Esophagus muscularis mucosa (tissue), 4 donors: ENCODE results near the gene NRXN3. TPM values are rescaled to one million over a fixed set of nuclear protein-coding genes. Genes with fewer than 3 reads are reported as not detected.

ENCODE experiments used
- DNase-seq: peaks from one replicate; pipeline ENCODE4 v3.0.0-alpha.2; 2017; ENCODE audit errors: extremely low spot score
- H3K27ac ChIP-seq, 4 donors: fragments of 200-600 bp; sonication (generic); replicated peaks in 1 of 4; 1 replicate in 3 of 4; 2 replicates in 1 of 4; pipeline ENCODE4 v1.5.1; 2016 to 2019; ENCODE audit warnings: mild to moderate bottlenecking in 1 of 4
- H3K27me3 ChIP-seq, 4 donors: fragments of 200-600 bp; sonication (generic); one replicate each; pipeline versions ENCODE4 v1.5.1 to v1.6.0; 2016 to 2019
- H3K36me3 ChIP-seq, 4 donors: fragments of 200-600 bp; sonication (generic); one replicate each; pipeline ENCODE4 v1.5.1; 2016 to 2019
- H3K4me1 ChIP-seq, 4 donors: fragments of 200-600 bp; sonication (generic); one replicate each; pipeline ENCODE4 v1.5.1; 2016 to 2019
- H3K4me3 ChIP-seq, 4 donors: fragments of 200-600 bp; sonication (generic); 1 replicate in 2 of 4; 2 replicates in 2 of 4; pipeline ENCODE4 v1.5.1; 2016 to 2019; ENCODE audit warnings: mild to moderate bottlenecking in 4 of 4, moderate library complexity in 1 of 4
- H3K9me3 ChIP-seq, 4 donors: fragments of 200-600 bp; sonication (generic); 1 replicate in 3 of 4; 2 replicates in 1 of 4; pipeline ENCODE4 v1.5.1; 2016 to 2019
- CTCF ChIP-seq, 3 experiments: fragments of 200-600 bp in 2 of 3; fragments of 450-650 bp in 1 of 3; sonication (generic) in 2 of 3; IDR thresholded peaks; one replicate each; pipeline ENCODE4 v1.5.1; 2017 to 2019; ENCODE audit warnings: antibody characterized with exemption in 3 of 3, mild to moderate bottlenecking in 2 of 3, moderate library complexity in 1 of 3
- EP300 ChIP-seq: sonication (generic); formaldehyde crosslinking; IDR thresholded peaks from one replicate; pipeline ENCODE4 v1.6.1; 2017; ENCODE audit warnings: antibody characterized with exemption
- POLR2A ChIP-seq: fragments of 450-650 bp; IDR thresholded peaks from one replicate; pipeline ENCODE4 v1.6.1; 2017; ENCODE audit warnings: antibody characterized with exemption, moderate library complexity, mild to moderate bottlenecking, low read depth
- POLR2AphosphoS5 ChIP-seq, 2 donors: sonication (generic); formaldehyde crosslinking; IDR thresholded peaks; one replicate each; pipeline ENCODE4 v1.6.1; 2017; ENCODE audit warnings: antibody characterized with exemption in 2 of 2
- WGBS: methylation state at CpG from one replicate; pipeline ENCODE4 v1.1.5; 2018; 5-methylcytosine and 5-hydroxymethylcytosine counted together
- intact Hi-C: fragments of 100-400 bp; cut with DNase I; formaldehyde crosslinking; loops from one replicate; pipeline ENCODE4 v1.15.1; 2023
- total RNA-seq, 4 donors: library from RNA; depleted of rRNA; stranded (reverse); fragments of >200 nt; gene quantifications; one replicate each; pipeline versions ENCODE4 v1.1.0 to v1.2.1, GENCODE V29; 2016

Gene NRXN3
- total RNA-seq, 4 donors from 2014 or later: 71.1 to 159 (median 122) TPM

- no peak for DNase-seq
- H3K27me3 ChIP-seq: no peaks in the 10 kb centered on the region
- WGBS: 56% methylated on average over 4 of the region's 4 CpGs
- no peaks in the 10 kb centered on the region for H3K4me1 ChIP-seq
- intact Hi-C loops: no loop called here
- no peaks in the 10 kb centered on the region for H3K36me3 ChIP-seq
- no peak overlapping the region for H3K27ac ChIP-seq
- no peak for TF ChIP-seq CTCF (IDR thresholded peaks at IDR 0.05)
- no peak for TF ChIP-seq POLR2AphosphoS5 (IDR thresholded peaks at IDR 0.05)
- TF ChIP-seq EP300: no peak
- TF ChIP-seq POLR2A: no peak
- H3K9me3 ChIP-seq: no peaks in the 10 kb centered on the region
- H3K4me3 ChIP-seq: no peak overlapping the region
These were observed 1711.1 kb downstream of the NRXN3 start for GRCh38 chr14:79881299-79881698.

GRCh38 chr14:79890527-79890926 is 1720.4 kb downstream of the NRXN3 start:
- intact Hi-C loops: no loop called here
- no peaks in the 10 kb centered on the region for H3K36me3 ChIP-seq
- H3K4me1 ChIP-seq: no peaks in the 10 kb centered on the region
- no peak for DNase-seq
- no peaks in the 10 kb centered on the region for H3K9me3 ChIP-seq
- no peak overlapping the region for H3K4me3 ChIP-seq
- no peak overlapping the region for H3K27ac ChIP-seq
- no peaks in the 10 kb centered on the region for H3K27me3 ChIP-seq
- TF ChIP-seq EP300 (no peak), CTCF (IDR thresholded peaks at IDR 0.05) (no peak), POLR2A (no peak), POLR2AphosphoS5 (IDR thresholded peaks at IDR 0.05) (no peak)
- WGBS: 87% methylated on average over 4 of the region's 4 CpGs

GRCh38 chr14:79896009-79896408 is 1725.8 kb downstream of the NRXN3 start:
- Histone ChIP-seq H3K27ac (no peak overlapping the region), H3K4me3 (no peak overlapping the region), H3K27me3 (no peaks in the 10 kb centered on the region), H3K36me3 (no peaks in the 10 kb centered on the region), H3K9me3 (no peaks in the 10 kb centered on the region), H3K4me1 (no peaks in the 10 kb centered on the region)
- 39% methylated on average over 1 of the region's 1 CpG for WGBS
- DNase-seq: no peak
- TF ChIP-seq POLR2AphosphoS5 (IDR thresholded peaks at IDR 0.05): no peak
- intact Hi-C loops: no loop called here

GRCh38 chr14:79899610-79900009 is 1729.4 kb downstream of the NRXN3 start:
- Histone ChIP-seq H3K4me3 (no peak overlapping the region), H3K27me3 (no peaks in the 10 kb centered on the region), H3K36me3 (no peaks in the 10 kb centered on the region), H3K9me3 (no peaks in the 10 kb centered on the region), H3K4me1 (no peaks in the 10 kb centered on the region), H3K27ac (no peak overlapping the region)
- TF ChIP-seq POLR2AphosphoS5 (IDR thresholded peaks at IDR 0.05) (no peak), POLR2A (no peak), EP300 (no peak), CTCF (IDR thresholded peaks at IDR 0.05) (no peak)
- intact Hi-C loops: no loop called here
- 93% methylated on average over 3 of the region's 3 CpGs for WGBS
- DNase-seq: no peak

- intact Hi-C loops: no loop called here
- Histone ChIP-seq H3K27me3 (no peaks in the 10 kb centered on the region), H3K4me1 (no peaks in the 10 kb centered on the region), H3K9me3 (no peaks in the 10 kb centered on the region), H3K36me3 (no peaks in the 10 kb centered on the region), H3K27ac (no peak overlapping the region), H3K4me3 (no peak overlapping the region)
- TF ChIP-seq CTCF (IDR thresholded peaks at IDR 0.05): no peak
- TF ChIP-seq POLR2A: no peak
- no peak for DNase-seq
- WGBS: 84% methylated on average over 1 of the region's 1 CpG
These were observed 1734.3 kb downstream of the NRXN3 start for GRCh38 chr14:79904497-79904896.
